ENCODE data around the gene POC1A.
A peak's percentile ranks its signal among the peaks of the same experiment; 100 is the strongest.

Gene POC1A

DNA sequence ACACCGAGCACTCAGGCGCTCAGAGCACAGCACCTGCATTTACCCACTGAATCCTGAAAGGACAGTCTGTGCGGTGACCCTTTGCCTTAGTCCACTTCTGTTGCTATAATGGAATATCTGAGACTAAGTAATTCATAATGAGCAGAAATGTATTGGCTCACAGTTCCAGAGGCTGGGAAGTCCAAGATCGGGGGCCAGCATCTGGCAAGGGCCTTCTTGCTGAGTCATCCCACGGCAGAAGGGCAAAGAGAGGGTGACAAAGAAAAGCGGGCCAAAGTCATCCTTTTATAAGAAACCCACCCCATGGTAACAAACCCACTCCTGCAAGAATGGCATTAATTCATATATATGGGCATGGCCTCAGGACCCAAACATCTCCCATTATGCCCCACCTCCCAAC, 27.7 kb downstream of the POC1A start:
- DNase-seq (ENCODE audit: low read depth), result no peak

DNA sequence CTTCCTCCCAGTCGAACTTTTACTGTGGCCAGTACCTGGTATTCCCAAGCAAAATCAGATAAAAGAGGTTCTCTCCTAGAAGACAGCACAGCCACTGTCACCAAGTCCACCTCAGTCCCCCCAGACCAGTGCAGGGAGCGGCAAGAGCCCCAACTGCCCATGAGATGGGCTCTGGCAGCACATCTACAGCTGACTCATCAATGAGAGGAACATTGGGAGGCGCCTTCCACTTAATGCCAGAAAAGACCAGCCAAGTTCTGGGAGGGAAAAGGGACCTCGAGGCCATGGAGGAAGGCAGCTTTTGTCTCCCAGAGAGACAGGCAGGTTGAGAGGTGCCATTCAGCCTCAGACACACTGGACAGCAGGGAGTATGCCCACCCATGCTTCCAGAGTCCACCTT, 28.2 kb downstream of the POC1A start:
- DNase-seq (ENCODE audit: low read depth), result no peak

DNA sequence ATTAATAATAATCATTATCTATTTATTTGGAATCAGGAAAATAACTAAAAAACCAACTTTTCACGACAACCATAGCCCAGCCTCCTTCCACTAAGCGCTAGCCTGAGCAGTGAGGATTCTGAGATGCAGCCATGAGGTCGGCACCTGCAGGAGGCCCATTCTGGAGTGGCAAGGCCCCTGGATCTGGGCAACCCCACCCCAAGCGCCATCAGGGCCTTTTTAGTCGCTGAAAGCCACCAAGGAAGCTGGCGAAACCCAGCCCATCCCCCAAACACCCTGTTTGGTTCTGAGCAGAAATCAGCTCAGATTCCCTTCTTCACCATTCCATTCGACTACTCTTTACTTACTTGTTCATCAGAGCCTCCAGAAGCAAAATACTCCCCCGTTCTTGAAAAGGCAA, 29.5 kb downstream of the POC1A start:
- no peak for DNase-seq (ENCODE audit: low read depth)

DNA sequence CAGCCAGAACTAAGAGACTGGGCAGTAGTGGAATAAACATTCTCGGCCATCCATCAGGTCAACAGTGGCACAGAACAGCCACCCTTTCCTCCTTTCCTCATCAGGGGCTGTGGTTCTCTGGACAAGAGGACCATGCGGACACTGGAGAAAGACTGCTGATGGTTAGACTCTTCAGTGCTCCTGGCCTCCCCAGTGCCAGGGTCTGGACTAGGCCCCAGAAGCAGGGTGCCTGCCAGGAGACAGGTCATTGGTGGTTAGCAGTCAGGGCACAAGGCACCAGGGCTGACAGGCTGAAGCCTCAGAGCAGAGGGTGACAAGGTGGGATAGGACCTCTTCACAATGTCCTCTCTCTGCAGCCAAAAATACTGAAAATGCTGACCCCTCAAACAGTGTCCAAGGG, 30.1 kb downstream of the POC1A start:
- DNase-seq (ENCODE audit: low read depth), result no peak

GRCh38 chr3:52123106-52123725, 31.0 kb downstream of the POC1A start:
- DNase-seq (ENCODE audit: low read depth), result peak; percentile 43

DNA sequence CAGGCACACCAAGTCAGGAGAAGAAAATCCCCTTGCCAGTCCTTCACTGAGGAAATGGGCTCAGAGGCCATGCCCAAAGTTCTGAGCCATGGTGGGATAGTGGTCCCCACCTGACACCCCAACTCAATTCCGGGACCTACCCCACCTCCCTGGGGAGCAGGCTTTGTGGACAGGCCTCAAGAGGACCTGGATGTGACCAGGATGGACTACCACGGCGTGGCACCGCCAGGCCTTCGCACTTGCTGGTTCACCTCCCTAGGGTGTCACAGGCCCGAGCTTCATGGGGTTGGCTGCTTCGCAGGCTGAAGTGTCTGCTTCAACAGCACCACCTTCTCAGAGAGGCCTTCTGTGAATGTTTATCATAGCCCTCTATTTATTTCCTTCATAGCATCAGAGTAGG, 31.7 kb downstream of the POC1A start:
- no peak for DNase-seq (ENCODE audit: low read depth)

DNA sequence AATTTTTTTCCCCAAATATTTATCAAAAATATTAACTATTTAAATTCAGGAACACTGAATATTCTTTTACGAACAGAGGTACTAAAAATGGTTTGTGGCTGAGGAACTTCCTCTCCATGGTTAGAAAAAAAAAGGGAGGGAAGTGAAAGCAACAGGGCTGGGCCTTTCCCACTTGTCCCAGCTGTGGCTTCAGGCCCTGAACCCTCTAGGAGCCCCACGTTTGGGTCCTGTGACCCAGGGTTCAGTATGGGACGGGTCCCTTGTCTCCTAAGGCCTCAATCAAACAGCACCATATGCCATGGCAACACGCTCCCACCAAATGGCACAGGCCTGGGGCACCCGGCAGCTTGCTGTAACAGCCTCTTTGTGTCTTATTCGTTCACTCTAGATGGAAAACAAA, 32.4 kb downstream of the POC1A start:
- DNase-seq (ENCODE audit: low read depth), result no peak

DNA sequence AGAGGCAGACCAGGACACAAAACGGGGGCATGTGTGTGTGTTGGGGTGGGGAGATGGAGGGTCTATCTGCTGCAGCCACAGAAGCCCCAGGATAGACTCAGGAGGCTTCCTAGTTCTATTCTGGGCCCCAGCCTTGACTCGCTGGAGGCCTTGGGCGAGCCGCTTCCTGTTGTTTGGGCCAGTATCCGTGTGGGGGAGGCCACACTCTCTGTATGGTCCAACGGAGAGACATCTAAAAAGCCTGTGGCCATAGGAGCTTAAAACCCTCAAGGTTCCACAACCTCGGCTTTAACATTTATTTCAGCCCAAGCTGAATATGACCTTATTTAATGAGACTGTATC, 32.8 kb downstream of the POC1A start:
- DNase-seq (ENCODE audit: low read depth), result no peak

GRCh38 chr3:52120556-52121463, 33.4 kb downstream of the POC1A start:
- DNase-seq (ENCODE audit: low read depth), result no peak

- no peak for DNase-seq (ENCODE audit: low read depth)
These were observed 34.4 kb downstream of the POC1A start for GRCh38 chr3:52119826-52120225.

DNA sequence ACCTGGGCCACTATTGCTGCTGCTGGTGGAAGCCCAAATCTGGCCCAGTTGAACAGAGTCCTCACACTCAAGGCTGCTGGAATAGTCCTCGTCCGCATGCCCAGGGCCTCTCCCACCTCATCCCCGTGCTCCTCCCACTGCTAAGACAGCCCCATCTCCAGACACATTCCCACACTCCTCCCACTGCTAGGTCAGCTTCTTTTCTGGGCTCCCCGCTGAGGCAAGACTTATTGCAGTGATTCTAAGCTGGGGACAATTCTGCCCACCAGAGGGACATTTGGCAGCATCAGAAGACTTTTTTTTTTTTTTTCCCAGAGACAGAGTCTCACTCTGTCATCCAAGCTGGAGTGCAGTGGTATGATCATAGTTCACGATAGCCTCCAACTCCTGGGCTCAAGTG, 35.1 kb downstream of the POC1A start:
- DNase-seq (ENCODE audit: low read depth), result peak; percentile 44

DNA sequence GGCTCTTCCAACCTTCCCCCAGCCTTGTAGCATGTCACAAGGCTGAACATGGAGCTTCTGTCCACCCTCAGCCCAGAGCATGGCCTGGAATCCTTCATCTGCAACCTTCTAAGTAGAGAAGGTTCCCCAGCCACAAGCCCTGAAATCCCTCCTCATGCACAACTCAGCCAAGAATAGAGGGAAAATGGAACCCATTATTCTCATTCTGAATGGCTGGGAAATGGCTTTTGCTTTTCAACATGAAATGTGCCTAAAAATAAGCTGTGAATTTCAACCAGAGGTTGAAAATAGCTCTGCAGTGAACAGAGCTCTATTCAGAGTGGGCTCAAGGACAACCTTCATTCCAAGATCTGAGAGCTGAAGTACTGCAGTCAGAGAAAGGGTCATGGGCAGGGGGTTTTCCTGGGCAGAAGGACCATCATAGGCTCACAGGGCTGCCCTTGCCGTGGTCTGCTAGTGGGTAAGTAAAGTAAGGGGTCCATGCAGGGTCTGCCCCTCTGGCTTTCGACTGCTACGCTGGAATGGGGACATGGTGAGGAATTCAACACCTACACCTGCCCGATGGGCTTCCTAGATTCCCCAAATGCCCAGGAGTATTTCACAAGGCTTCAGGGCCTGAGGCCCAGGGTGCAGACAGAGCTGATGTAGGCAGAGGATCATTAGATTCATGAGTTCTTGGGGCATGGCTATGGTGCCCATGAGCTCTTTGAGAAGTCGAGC, 35.9 kb downstream of the POC1A start:
- no peak for DNase-seq (ENCODE audit: low read depth)

- DNase-seq (ENCODE audit: low read depth), result no peak
These were observed 36.7 kb downstream of the POC1A start for GRCh38 chr3:52117537-52117936.

DNA sequence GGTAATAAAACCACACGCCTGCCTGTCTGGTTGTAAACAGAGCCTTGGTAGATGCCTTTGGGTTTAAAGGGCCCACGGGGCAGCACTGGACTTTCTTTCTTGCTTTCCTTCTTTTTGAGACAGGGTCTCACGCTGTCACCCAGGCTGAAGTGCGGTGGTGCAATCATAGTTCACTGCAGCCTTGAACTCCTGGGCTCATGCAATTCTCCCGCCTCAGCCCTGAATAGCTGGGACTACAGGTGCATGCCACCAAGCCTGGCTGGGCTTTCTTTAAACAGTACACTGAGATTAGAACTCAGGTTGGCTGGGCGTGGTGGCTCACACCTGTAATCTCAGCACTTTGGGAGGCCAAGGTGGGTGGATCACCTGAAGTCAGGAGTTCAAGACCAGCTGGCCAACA, 42.2 kb downstream of the POC1A start:
- no peak for DNase-seq (ENCODE audit: low read depth)

DNA sequence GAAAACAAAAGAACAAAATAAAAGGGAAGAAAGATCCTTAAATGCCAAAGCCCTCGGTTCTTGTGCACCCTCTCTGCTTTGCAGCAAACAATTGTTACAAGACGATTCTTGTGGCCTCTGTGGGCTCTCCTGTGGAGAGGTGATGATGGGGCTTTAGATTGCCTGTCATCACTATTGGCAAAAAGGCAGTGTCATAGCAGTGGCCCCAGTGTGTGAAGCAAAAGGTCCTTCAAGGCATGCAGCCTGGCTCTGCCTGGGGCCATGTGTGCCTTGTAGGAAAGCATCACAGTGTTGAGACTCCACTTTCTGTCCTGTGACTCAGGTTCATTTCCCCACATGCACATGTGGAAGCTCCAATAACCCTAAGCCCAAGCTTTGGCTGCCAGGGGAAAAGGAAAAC, 43.7 kb downstream of the POC1A start:
- no peak for DNase-seq (ENCODE audit: low read depth)

DNA sequence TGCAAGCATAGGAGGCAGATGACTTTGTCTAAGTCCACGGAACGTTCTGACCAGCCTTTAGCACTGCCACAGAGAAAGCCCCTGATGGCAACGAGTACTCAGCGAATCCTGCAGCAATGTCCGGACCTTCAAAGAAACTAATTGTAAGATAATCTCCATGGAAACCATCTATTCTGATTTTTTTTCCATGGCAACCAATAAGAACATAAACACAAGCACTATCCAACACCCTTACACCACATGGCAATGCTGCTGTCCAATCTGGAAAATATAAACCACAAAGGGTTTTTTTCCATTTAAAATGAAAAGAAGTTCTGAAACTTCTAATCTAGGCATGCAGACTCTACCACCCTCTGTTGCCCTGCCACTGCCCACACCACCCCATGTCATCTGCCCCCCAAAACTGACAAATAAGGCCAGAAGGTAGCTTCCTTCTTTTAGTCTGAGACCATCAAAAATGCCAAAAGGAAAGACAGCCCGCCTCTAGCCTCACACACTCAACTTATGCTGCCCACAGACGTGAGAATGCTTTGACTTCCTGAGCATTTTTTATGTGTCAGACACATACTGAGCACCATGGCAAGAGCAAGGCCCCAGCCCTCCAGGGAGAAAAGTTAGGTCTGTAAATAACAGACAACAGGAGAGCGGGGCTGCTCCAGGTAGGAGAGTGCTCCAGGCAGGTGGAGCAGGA, 44.5 kb downstream of the POC1A start:
- peak; percentile 74 for DNase-seq (ENCODE audit: low read depth)

DNA sequence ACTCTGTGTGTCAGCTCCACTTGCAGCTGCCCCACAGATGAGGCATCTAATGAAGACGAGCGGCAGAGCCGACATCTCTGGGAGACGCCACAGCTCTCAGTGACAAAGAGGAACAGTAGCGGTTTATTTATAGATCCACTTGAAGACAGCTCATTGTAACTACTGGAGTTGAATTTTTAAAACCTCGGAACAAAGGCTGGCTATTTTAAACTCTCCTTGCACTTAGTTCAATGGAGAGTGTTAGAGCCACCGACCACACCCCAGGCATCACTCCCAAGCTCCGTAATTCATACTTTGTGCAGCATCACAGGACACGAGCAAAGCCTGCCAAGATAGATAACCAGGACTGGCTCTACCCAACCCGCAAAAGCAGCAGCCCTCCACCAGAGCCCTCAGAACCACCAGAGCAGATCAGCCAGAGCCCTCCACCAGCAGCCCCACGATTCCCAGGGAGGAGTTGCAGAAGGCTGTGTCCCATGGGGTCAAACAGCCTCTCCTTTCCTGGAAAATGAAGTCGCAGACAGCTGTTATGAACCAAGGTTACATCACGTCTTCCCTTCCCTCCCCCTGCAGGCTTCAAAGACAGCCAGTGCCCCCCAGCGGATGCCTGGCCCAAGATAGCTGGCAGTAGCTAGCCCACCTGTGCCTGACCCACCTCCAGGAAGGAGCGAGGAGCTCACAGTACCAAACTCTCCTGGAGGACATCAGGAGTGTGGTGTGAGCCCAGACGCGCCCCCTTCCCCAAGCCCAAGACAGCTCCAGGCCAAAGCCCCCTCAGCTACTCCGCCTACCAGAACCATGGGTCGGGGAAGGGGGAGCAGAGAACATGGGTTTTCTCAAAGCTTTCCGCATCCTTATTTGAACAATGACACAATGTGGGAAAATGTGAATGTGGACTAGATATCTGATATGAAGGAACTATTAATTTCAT, 45.7 kb downstream of the POC1A start:
- no peak for DNase-seq (ENCODE audit: low read depth)

DNA sequence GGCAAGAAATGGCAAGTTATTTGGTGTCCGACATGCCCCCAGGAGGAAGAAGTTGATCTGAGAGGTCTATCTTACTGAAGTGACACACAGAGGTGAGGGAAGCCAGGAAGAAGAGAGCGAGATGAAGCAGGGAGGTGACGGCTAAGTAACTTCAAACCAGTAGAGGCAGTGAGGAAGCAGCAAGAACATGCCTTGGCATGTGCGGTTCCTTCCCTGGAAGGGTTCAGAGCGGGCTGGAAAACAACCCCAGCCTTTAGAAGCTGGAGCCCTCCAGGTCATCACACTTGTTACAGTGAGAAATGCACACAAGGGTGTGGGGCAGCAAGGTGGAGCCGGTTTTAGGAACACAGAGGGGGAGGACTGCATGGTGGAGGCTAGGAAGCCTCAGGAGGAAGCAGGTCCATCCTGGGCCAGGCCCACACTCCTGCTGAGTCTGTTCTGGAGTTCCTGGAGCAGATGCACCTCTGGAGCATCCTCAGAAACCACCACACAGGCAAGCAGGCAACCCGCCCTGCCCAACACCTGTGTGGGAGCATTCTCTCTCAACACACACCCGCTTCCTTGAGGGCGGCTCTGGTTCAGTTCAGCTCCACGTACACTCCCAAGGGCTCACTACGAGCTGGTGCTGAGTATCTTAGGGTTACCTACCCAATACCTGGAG, 47.1 kb downstream of the POC1A start:
- no peak for DNase-seq (ENCODE audit: low read depth)

DNA sequence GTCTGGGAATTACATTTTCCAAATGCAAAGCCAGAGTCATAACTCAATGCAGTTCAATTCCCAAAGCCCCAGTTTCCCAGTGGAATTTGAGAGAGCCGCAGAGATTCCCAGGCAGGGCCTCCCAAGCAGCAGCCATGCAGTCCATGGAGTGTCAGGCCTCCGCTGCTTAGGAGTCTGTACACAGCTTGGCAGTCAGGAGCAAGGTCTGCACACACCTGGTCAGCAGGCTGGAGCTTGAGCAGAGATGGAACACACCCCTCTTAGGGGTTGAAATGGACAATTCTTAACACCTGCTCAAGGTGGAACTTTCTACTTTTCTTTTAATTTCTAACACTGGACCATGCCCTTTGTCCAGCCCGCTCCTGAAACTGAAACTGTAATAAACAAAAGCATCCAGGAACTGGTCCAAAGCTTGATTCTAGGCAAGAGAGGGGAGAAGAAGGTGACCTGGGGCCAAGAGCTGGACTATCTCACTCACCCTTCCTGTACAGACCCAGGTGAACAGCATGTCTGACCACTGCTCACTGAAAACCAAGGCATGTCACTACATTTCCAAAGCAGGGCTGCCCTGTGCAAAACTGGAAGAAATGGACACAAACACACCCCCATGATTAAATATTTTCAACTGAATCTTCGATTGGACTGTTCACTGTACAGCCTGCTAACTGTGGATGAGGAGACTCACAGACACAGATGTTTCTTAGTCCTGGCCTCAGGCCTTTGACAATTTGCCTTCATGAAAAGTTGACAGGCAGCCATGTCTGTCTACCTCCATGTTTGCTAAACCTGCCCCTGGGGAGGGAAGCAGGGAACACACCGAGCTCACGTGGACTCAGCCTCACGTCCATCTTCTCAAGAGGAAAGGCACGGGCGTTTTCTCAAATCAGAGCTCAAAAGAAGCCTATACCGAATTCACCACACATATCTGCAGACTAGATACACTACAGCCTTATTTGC, 49.3 kb downstream of the POC1A start:
- DNase-seq (ENCODE audit: low read depth), result no peak

DNA sequence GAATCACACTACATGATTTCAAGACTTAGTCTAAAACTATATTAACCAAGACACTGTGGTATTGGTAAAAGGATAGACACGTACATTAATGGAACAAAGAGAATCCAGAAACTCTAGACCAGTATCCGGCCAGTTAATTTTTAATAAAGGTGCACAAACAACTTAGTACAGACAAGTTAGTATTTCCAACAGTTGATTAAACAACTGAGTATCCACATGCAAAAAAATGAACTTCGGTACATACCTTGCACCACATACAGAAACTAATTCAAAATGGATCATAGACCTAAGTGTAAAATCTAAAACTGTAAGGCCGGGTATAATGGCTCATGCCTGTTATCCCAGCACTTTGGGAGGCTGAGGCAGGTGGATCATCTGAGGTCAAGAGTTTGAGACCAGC, 51.3 kb downstream of the POC1A start:
- DNase-seq (ENCODE audit: low read depth), result no peak
